BLaER1 (cell line): Measurements from ENCODE around the gene C1orf87.

Source experiments
- H3K27ac ChIP-seq: shearing (Covaris generic); formaldehyde crosslinking; 2 replicates; pipeline ENCODE4 v1.8.1; 2022
- H3K27me3 ChIP-seq: shearing (Covaris generic); formaldehyde crosslinking; 2 replicates; pipeline ENCODE4 v1.8.1; 2022
- H3K36me3 ChIP-seq: shearing (Covaris generic); formaldehyde crosslinking; 2 replicates; pipeline ENCODE4 v1.8.1; 2022
- H3K4me1 ChIP-seq: shearing (Covaris generic); formaldehyde crosslinking; 2 replicates; pipeline ENCODE4 v1.8.1; 2022
- H3K4me2 ChIP-seq: shearing (Covaris generic); formaldehyde crosslinking; 2 replicates; pipeline ENCODE4 v1.8.1; 2022
- H3K4me3 ChIP-seq: shearing (Covaris generic); formaldehyde crosslinking; 2 replicates; pipeline ENCODE4 v1.8.1; 2022
- H3K9ac ChIP-seq: shearing (Covaris generic); formaldehyde crosslinking; 2 replicates; pipeline ENCODE4 v1.8.1; 2022
- H3K9me3 ChIP-seq: shearing (Covaris generic); formaldehyde crosslinking; 2 replicates; pipeline ENCODE4 v1.8.1; 2022
- H4K20me1 ChIP-seq: shearing (Covaris generic); formaldehyde crosslinking; 2 replicates; pipeline ENCODE4 v1.8.1; 2022
- Cebpa-rat ChIP-seq: shearing (Covaris generic); IDR thresholded peaks from 2 replicates; pipeline ENCODE4 v1.8.1; 2022

C1orf87 gene

DNA sequence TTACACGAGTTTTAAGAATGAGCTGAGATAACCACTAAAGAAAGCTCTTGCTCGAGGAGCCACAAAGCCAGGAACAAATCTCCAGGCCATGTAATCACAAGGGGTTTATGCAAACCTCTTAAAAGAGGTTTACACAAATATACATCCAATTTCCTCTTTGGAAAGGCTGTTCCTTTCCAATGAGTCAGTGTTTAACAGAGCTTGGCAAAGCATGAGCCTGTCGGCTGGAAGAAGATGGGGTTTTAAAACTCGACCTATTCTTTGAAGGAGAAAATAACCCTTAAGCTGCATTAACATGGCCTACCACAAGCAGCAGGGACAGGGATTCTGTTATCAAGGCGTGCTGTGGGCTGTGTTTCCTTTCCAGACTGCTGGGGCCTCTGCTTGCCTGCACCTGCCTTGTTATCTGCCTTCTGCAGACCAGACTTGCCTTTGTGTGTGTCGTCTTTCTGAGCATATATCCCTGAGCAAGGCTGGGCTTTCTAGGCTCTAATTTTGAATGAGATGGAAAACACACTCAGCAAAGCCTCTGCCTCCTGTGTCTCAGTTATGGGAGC is 106.4 kb downstream of the C1orf87 start:
- no peak for TF ChIP-seq Cebpa-rat

DNA sequence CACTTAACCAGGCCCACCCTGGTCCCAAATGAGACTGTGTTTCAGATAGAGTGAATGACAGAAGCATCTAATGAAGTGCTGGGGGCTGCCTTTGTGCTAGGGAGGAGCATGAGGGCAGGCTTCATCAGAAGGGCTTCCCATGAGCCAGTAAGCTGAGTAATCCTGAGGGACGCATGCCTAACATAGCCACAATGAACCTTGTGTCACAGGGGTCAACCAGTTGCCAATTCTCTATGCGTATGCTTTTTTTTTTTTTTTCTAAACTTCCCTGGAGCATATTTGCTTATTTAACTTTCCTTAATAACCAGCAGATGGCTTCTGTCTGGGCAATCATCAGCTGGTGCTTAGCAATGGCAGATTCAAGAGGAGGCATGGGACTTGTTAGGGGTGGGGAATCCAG is 121.5 kb downstream of the C1orf87 start:
- Histone ChIP-seq H3K9me3 (no peaks in the 10 kb centered on the region), H3K27ac (no peak overlapping the region), H3K4me2 (no peak overlapping the region), H3K4me3 (no peak overlapping the region), H3K27me3 (no peaks in the 10 kb centered on the region), H3K4me1 (no peaks in the 10 kb centered on the region), H4K20me1 (no peaks in the 10 kb centered on the region), H3K36me3 (no peaks in the 10 kb centered on the region), H3K9ac (no peak overlapping the region)
- no peak for TF ChIP-seq Cebpa-rat

More for the DNA sequence above, 106.4 kb downstream of the C1orf87 start:
- Histone ChIP-seq H3K9me3 (no peaks in the 10 kb centered on the region), H3K27ac (no peak overlapping the region), H3K36me3 (no peaks in the 10 kb centered on the region), H3K27me3 (no peaks in the 10 kb centered on the region), H3K9ac (no peak overlapping the region), H3K4me1 (peaks cover 11% of the 10 kb centered on the region), H4K20me1 (no peaks in the 10 kb centered on the region), H3K4me3 (no peak overlapping the region), H3K4me2 (peak overlapping the region; percentile 18; the same call in 1 of the 2 replicates)

DNA sequence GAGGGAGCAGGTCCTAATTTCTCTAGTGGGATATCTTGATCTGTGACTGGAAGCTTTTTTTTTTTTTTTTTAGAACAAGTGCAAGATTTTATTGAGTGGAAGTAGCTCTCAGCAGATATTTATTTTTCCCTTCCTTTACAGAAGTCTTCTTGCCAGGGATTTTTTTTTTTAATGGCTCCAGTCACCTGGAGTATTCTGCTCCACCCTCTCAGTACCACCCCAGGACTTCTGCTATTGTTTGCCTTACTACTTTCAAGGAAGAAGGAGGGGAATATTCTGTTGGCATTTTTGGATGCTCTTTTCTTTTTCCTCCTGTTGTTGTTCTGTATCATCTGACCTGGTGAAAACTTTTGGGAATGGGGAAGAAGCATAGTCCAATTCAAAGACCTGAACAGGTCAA is 123.9 kb downstream of the C1orf87 start:
- H3K4me1 ChIP-seq: no peaks in the 10 kb centered on the region
- H3K9ac ChIP-seq: no peak overlapping the region
- TF ChIP-seq Cebpa-rat: no peak
- no peak overlapping the region for H3K4me2 ChIP-seq
- no peaks in the 10 kb centered on the region for H3K9me3 ChIP-seq
- no peaks in the 10 kb centered on the region for H3K27me3 ChIP-seq
- H3K27ac ChIP-seq: no peak overlapping the region
- no peaks in the 10 kb centered on the region for H4K20me1 ChIP-seq
- no peaks in the 10 kb centered on the region for H3K36me3 ChIP-seq
- H3K4me3 ChIP-seq: no peak overlapping the region

DNA sequence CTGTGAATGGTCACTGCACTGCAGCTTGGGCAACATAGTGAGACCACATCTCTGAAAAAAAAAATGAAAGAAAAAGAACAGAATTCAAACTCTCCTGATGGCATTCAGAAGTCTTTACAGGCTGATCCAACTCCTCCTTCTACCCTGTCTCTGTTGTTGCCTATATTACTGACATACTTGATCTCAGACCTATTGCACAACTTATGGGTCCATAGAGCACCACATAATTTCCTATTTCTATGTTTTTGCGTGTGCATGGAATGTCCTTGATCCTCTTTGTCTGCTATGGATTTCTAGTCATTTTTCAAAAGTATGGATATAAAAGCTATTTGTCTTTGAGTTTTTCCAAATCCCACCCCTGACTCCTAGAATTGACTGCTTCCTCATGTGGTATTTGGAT is 124.6 kb downstream of the C1orf87 start:
- TF ChIP-seq Cebpa-rat: no peak
- Histone ChIP-seq H3K4me2 (no peak overlapping the region), H3K27ac (no peak overlapping the region), H3K9ac (no peak overlapping the region), H3K36me3 (no peaks in the 10 kb centered on the region), H3K4me1 (no peaks in the 10 kb centered on the region), H3K9me3 (no peaks in the 10 kb centered on the region), H4K20me1 (no peaks in the 10 kb centered on the region), H3K4me3 (no peak overlapping the region), H3K27me3 (no peaks in the 10 kb centered on the region)

DNA sequence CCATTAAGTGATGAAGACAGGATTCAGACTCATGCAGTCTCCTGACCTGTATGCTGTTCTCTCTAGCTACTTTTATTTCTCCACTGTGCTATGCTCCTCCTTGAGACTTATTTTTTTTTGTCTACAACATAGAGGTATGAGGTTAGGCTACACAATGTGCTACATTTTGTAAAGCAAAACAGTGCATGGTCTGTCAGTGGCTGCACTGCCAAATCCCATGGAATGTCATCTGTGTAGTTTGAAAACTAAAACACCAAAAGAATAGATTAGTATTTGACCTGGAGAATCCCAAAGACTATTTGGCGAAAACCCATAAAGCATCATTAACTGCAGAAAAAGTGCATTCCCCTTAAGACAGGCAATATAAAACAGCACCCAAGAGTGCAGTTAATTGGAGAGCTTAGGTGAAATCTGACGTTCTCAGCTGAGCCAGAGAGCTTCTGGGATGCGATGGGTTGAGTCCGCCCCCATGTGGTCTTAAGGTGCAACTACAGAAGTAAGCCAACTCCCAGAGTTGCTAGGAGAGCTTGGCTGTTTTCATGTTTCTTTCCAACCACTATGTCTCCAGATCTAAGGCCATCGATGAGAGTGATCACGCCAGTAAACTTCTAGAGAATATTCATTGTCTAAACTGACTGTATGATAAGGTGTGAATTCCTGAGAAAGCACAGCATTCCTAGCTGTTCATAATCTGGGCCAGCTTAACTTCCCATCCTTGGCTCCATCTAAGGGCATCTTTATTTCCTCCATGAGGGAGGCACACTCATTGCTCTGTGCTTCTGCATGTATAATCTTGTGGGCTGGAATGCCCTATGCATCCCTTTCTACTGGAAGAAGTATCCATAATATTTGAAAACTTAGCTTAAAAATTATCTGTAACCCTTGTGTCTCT is 126.3 kb downstream of the C1orf87 start:
- TF ChIP-seq Cebpa-rat: no peak
- no peaks in the 10 kb centered on the region for H3K36me3 ChIP-seq
- H3K27ac ChIP-seq: no peak overlapping the region
- no peaks in the 10 kb centered on the region for H3K27me3 ChIP-seq
- H3K9ac ChIP-seq: no peak overlapping the region
- H3K9me3 ChIP-seq: no peaks in the 10 kb centered on the region
- H3K4me2 ChIP-seq: no peak overlapping the region
- no peaks in the 10 kb centered on the region for H4K20me1 ChIP-seq
- H3K4me3 ChIP-seq: no peak overlapping the region
- no peaks in the 10 kb centered on the region for H3K4me1 ChIP-seq

DNA sequence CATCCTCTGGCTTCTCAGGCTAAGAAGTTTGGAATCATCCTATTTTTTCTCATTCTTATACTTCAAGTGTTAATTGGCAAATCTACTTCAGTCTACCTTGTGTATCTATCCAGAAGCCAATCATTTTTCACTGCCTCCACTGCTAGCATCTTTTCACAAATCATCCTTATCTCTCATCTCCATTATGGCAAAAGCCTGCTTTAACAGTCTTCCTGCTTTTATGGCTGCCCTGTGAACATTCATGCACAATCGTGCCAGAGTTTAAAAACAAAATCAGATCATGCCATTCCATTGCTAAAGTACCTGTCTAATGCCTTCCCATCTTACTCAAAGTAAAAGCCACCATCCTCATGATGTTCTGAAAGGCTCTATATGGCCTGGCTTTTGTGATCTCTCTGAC is 127.8 kb downstream of the C1orf87 start:
- Histone ChIP-seq H3K27ac (no peak overlapping the region), H3K9ac (no peak overlapping the region), H3K9me3 (no peaks in the 10 kb centered on the region), H3K27me3 (no peaks in the 10 kb centered on the region), H4K20me1 (no peaks in the 10 kb centered on the region), H3K36me3 (no peaks in the 10 kb centered on the region), H3K4me1 (no peaks in the 10 kb centered on the region), H3K4me2 (no peak overlapping the region), H3K4me3 (no peak overlapping the region)
- TF ChIP-seq Cebpa-rat: no peak
